HG03342 (cell line): ENCODE measurements around the gene STAMBPL1.

ENCODE experiments used
- ATAC-seq: cut with Tn5 transposase; IDR thresholded peaks from one replicate; pipeline ENCODE4 v1.9.1; 2021; ENCODE audit warnings: mild to moderate bottlenecking, moderate library complexity; ENCODE audit not compliant: unreplicated experiment

The STAMBPL1 gene

GRCh38 chr10:88892222-88892967 lies 12.3 kb downstream of the STAMBPL1 start:
- no peak for ATAC-seq

GRCh38 chr10:88893611-88894010 lies 13.6 kb downstream of the STAMBPL1 start:
- no peak for ATAC-seq

GRCh38 chr10:88895250-88895649 lies 15.2 kb downstream of the STAMBPL1 start:
- no peak for ATAC-seq

GRCh38 chr10:88896372-88896993 lies 16.4 kb downstream of the STAMBPL1 start:
- ATAC-seq: no peak

- ATAC-seq: no peak
These were observed 17.2 kb downstream of the STAMBPL1 start for GRCh38 chr10:88896994-88897853.

GRCh38 chr10:88898727-88899126 lies 18.7 kb downstream of the STAMBPL1 start:
- ATAC-seq: no peak

GRCh38 chr10:88899886-88900285 lies 19.8 kb downstream of the STAMBPL1 start:
- ATAC-seq: no peak

- peak; percentile 84 for ATAC-seq
These were observed 21.4 kb downstream of the STAMBPL1 start for GRCh38 chr10:88901206-88901983.

- ATAC-seq: peak; percentile 48
These were observed 22.1 kb downstream of the STAMBPL1 start for GRCh38 chr10:88901984-88902789.

- no peak for ATAC-seq
These were observed 23.7 kb downstream of the STAMBPL1 start for GRCh38 chr10:88903715-88904114.

GRCh38 chr10:88906921-88907320 lies 26.9 kb downstream of the STAMBPL1 start:
- no peak for ATAC-seq

GRCh38 chr10:88908194-88908593 lies 28.1 kb downstream of the STAMBPL1 start:
- no peak for ATAC-seq

GRCh38 chr10:88911116-88911515 lies 31.1 kb downstream of the STAMBPL1 start:
- no peak for ATAC-seq

GRCh38 chr10:88911851-88912250 lies 31.8 kb downstream of the STAMBPL1 start:
- ATAC-seq: no peak

GRCh38 chr10:88913127-88913526 lies 33.1 kb downstream of the STAMBPL1 start:
- ATAC-seq: no peak

- ATAC-seq: no peak
These were observed 33.7 kb downstream of the STAMBPL1 start for GRCh38 chr10:88913788-88914187.

GRCh38 chr10:88915781-88916180 lies 35.7 kb downstream of the STAMBPL1 start:
- no peak for ATAC-seq

- ATAC-seq: no peak
These were observed 36.2 kb downstream of the STAMBPL1 start for GRCh38 chr10:88916231-88916630.

- ATAC-seq: no peak
These were observed 36.9 kb downstream of the STAMBPL1 start for GRCh38 chr10:88916986-88917385.
